GM18861 (cell line): Measurements from ENCODE around the gene GLUD1.
"Not testable (repeated sequence)": the region's sequence is repeated elsewhere in the genome, so short reads cannot be mapped to it uniquely, and the experiment has no call there.

ENCODE experiments used
- ATAC-seq: cut with Tn5 transposase; IDR thresholded peaks from one replicate; pipeline ENCODE4 v1.9.1; 2021; ENCODE audit not compliant: unreplicated experiment

Gene GLUD1

GRCh38 chr10:87045434-87045938 is 49.2 kb downstream of the GLUD1 start:
- ATAC-seq = no peak

- not testable (repeated sequence) for ATAC-seq
These were observed 51.1 kb downstream of the GLUD1 start for GRCh38 chr10:87043579-87043978.

GRCh38 chr10:87038786-87039185 is 55.9 kb downstream of the GLUD1 start:
- no peak for ATAC-seq

GRCh38 chr10:87038286-87038717 is 56.3 kb downstream of the GLUD1 start:
- ATAC-seq = no peak

GRCh38 chr10:87036623-87037022 is 58.0 kb downstream of the GLUD1 start:
- no peak for ATAC-seq

GRCh38 chr10:87030912-87031635 is 63.6 kb downstream of the GLUD1 start:
- no peak for ATAC-seq

GRCh38 chr10:87030419-87030818 is 64.2 kb downstream of the GLUD1 start:
- ATAC-seq = not testable (repeated sequence)

GRCh38 chr10:87026747-87027508 is 67.7 kb downstream of the GLUD1 start:
- ATAC-seq = not testable (repeated sequence)

- ATAC-seq = not testable (repeated sequence)
These were observed 69.2 kb downstream of the GLUD1 start for GRCh38 chr10:87025285-87025958.

- not testable (repeated sequence) for ATAC-seq
These were observed 74.6 kb downstream of the GLUD1 start, which contains the start of gene FAM25A for GRCh38 chr10:87020056-87020455. TSS of gene FAM25A (plus strand) at chr10:87020294. CDS start at chr10:87020325, 31 bp downstream.

GRCh38 chr10:87019504-87019903 is 75.1 kb downstream of the GLUD1 start:
- ATAC-seq = not testable (repeated sequence)

- ATAC-seq = not testable (repeated sequence)
These were observed 75.6 kb downstream of the GLUD1 start for GRCh38 chr10:87019066-87019465.

- ATAC-seq = not testable (repeated sequence)
These were observed 76.5 kb downstream of the GLUD1 start for GRCh38 chr10:87018127-87018526.

GRCh38 chr10:87014986-87015716 is 79.5 kb downstream of the GLUD1 start:
- not testable (repeated sequence) for ATAC-seq

GRCh38 chr10:87013528-87013927 is 81.1 kb downstream of the GLUD1 start:
- not testable (repeated sequence) for ATAC-seq

- not testable (repeated sequence) for ATAC-seq
These were observed 85.4 kb downstream of the GLUD1 start for GRCh38 chr10:87009134-87009696.

- not testable (repeated sequence) for ATAC-seq
These were observed 86.3 kb downstream of the GLUD1 start for GRCh38 chr10:87008303-87008702.

GRCh38 chr10:87007674-87008073 is 87.0 kb downstream of the GLUD1 start:
- ATAC-seq = not testable (repeated sequence)

GRCh38 chr10:87007124-87007523 is 87.5 kb downstream of the GLUD1 start:
- not testable (repeated sequence) for ATAC-seq

GRCh38 chr10:87000491-87000890 is 94.2 kb downstream of the GLUD1 start:
- ATAC-seq = no peak
